Brain microvascular endothelial cell (primary cell): ENCODE data around the gene IRGQ.

Experiments
- DNase-seq: peaks from one replicate; pipeline ENCODE4 v3.0.0-alpha.2; 2020
- H3K27ac ChIP-seq: fragments of 250-450 bp; sonication (Bioruptor Pico); 2 replicates; pipeline ENCODE4 v1.5.1; 2020; ENCODE audit warnings: mild to moderate bottlenecking, moderate library complexity
- H3K27me3 ChIP-seq: fragments of 250-450 bp; sonication (Bioruptor Pico); replicated peaks from 2 replicates; pipeline ENCODE4 v1.5.1; 2020; ENCODE audit warnings: mild to moderate bottlenecking
- H3K36me3 ChIP-seq: fragments of 250-450 bp; sonication (Bioruptor Pico); replicated peaks from 2 replicates; pipeline ENCODE4 v1.5.1; 2020; ENCODE audit warnings: mild to moderate bottlenecking
- H3K4me3 ChIP-seq: 2 replicates; pipeline ENCODE4 v1.5.1; 2011; ENCODE audit warnings: low read depth, mild to moderate bottlenecking, control low read depth, low read length, moderate library complexity
- CTCF ChIP-seq: IDR thresholded peaks from 2 replicates; pipeline ENCODE4 v1.5.1; 2011; ENCODE audit warnings: low read depth, mild to moderate bottlenecking, moderate library complexity, low read length, control low read depth, inconsistent platforms; ENCODE audit errors: missing control alignments
- in situ Hi-C: cut with HindIII; loops from 2 replicates; pipeline ENCODE4 v1.10.0; 2017; ENCODE audit warnings: low sequenced_read_pairs, low pct_ligation_motif_present

The IRGQ gene

GRCh38 chr19:43634872-43635560 lies 39.1 kb upstream of the IRGQ start:
- TF ChIP-seq CTCF: no peak
- peak; percentile 3 for DNase-seq
- H3K27ac ChIP-seq: no peak overlapping the region

GRCh38 chr19:43634506-43634871 lies 38.6 kb upstream of the IRGQ start:
- H3K36me3 ChIP-seq: no peaks in the 10 kb centered on the region
- no peak for TF ChIP-seq CTCF
- no peak overlapping the region for H3K27ac ChIP-seq
- in situ Hi-C loops: no loop called here
- no peak for DNase-seq
- H3K4me3 ChIP-seq: no peak overlapping the region
- H3K27me3 ChIP-seq: peaks cover 7% of the 10 kb centered on the region

More at GRCh38 chr19:43634872-43635560, 39.1 kb upstream of the IRGQ start:
- in situ Hi-C loops: no loop called here
- no peaks in the 10 kb centered on the region for H3K36me3 ChIP-seq
- peak overlapping the region; percentile 35 for H3K4me3 ChIP-seq
- peaks cover 7% of the 10 kb centered on the region for H3K27me3 ChIP-seq

GRCh38 chr19:43634068-43634467 lies 38.1 kb upstream of the IRGQ start:
- peaks cover 5% of the 10 kb centered on the region for H3K27me3 ChIP-seq
- H3K4me3 ChIP-seq: no peak overlapping the region
- TF ChIP-seq CTCF: no peak
- in situ Hi-C loops: no loop called here
- H3K36me3 ChIP-seq: no peaks in the 10 kb centered on the region
- no peak for DNase-seq
- no peak overlapping the region for H3K27ac ChIP-seq

GRCh38 chr19:43633520-43633919 lies 37.6 kb upstream of the IRGQ start:
- Histone ChIP-seq H3K4me3 (no peak overlapping the region), H3K36me3 (no peaks in the 10 kb centered on the region), H3K27ac (no peak overlapping the region), H3K27me3 (no peaks in the 10 kb centered on the region)
- no peak for TF ChIP-seq CTCF
- DNase-seq: no peak
- in situ Hi-C loops: no loop called here

GRCh38 chr19:43631491-43631890 lies 35.6 kb upstream of the IRGQ start:
- H3K27me3 ChIP-seq: no peaks in the 10 kb centered on the region
- in situ Hi-C loops: no loop called here
- no peaks in the 10 kb centered on the region for H3K36me3 ChIP-seq
- no peak for TF ChIP-seq CTCF
- no peak overlapping the region for H3K27ac ChIP-seq
- no peak overlapping the region for H3K4me3 ChIP-seq
- DNase-seq: no peak

GRCh38 chr19:43628646-43629326 lies 32.9 kb upstream of the IRGQ start:
- in situ Hi-C loops: no loop called here
- Histone ChIP-seq H3K36me3 (no peaks in the 10 kb centered on the region), H3K27me3 (no peaks in the 10 kb centered on the region), H3K27ac (no peak overlapping the region), H3K4me3 (no peak overlapping the region)
- DNase-seq: no peak
- TF ChIP-seq CTCF: no peak
